ENCODE data around the gene GRK5. TPM values are rescaled to one million over a fixed set of nuclear protein-coding genes. Genes with fewer than 3 reads are reported as not detected.

Gene GRK5
- total and polyA plus RNA-seq, 4 donors, result 73.8 to 112 (median 101) TPM

DNA sequence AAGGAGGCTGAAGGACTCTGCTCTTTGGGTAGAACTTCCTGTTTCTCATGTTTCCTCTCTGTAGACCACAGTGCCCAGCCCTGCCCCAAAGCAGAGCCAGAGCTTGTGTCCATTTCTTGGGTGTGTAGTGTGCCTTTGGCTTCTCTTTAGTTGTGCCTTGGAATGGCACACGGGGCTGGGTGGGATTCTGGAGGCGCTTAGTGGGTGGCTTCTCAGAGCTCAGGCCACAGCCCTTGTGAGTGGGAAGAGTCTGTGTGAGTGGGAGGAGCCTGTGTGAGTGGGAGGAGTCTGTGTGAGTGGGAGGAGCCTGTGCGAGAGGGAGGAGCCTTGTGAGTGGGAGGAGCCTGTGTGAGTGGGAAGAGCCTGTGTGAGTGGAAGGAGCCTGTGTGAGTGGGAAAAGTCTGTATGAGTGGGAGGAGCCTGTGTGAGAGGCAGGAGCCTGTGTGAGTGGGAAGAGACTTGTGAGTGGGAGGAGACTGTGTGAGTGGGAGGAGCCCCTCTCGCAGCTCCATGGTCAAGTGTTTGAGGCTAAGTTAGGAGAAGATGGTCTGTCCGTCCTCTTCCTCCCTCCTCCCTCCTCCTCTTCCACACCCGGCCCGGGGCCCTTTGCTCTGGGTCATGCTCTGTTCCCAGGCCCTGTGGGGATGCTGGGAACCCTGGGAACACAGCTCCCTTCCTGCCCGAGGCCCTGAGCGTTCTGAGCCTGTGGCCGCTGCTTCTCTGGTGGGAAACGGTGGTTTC lies 153.0 kb downstream of the GRK5 start:
- no peak overlapping the region for H3K27ac ChIP-seq (ENCODE audit: low read depth in 1 of 2, low read length in 2 of 2)

DNA sequence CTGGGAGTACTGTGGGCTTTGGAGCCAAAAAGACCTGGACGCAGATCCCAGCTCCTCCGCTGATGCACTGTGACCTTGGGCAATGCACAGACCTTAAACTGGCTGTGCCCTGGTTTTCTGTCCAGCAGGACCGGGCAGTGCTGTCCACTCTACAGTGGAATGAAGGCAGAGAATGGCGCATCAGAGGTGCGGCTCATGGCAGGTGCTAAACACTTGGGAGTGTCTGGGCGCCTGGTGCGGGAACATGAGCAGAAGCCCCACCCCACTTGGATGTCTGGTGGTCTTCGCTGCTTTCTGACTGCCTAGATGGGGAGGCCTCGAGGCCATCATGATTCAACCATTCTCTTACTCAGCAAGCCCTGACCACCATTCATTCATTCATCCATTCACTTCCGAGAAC lies 153.7 kb downstream of the GRK5 start:
- peaks cover 0 to 3% of the 10 kb centered on the region in 2 donors for H3K4me1 ChIP-seq (ENCODE audit: control insufficient read depth in 1 of 2, insufficient read depth in 2 of 2, low read length in 2 of 2)
- H3K27ac ChIP-seq (ENCODE audit: low read depth in 1 of 2, low read length in 2 of 2), result no peak overlapping the region
- intact Hi-C loops (cut with DNase I), result no loop called here
- H3K4me3 ChIP-seq (ENCODE audit: low read length in 2 of 2), result no peak overlapping the region
- DNase-seq, result peak in 1 of 2 donors; percentile 59
- H3K27me3 ChIP-seq (ENCODE audit: control insufficient read depth in 1 of 2, insufficient read depth in 2 of 2, low read length in 1 of 2), result no peaks in the 10 kb centered on the region
- no peaks in the 10 kb centered on the region for H3K9me3 ChIP-seq (ENCODE audit: control insufficient read depth, low read length)
- 96 to 98% methylated on average over 10 of the region's 10 CpGs for WGBS, 2 donors
- no peaks in the 10 kb centered on the region for H3K36me3 ChIP-seq (ENCODE audit: control insufficient read depth in 1 of 2, insufficient read depth in 2 of 2, low read length in 1 of 2)
- no peak for ATAC-seq (ENCODE audit: low FRiP score)

More for the DNA sequence above, 153.0 kb downstream of the GRK5 start:
- Histone ChIP-seq H3K27me3 (ENCODE audit: control insufficient read depth in 1 of 2, insufficient read depth in 2 of 2, low read length in 1 of 2) (no peaks in the 10 kb centered on the region), H3K9me3 (ENCODE audit: control insufficient read depth, low read length) (no peaks in the 10 kb centered on the region), H3K4me3 (ENCODE audit: low read length in 2 of 2) (no peak overlapping the region), H3K36me3 (ENCODE audit: control insufficient read depth in 1 of 2, insufficient read depth in 2 of 2, low read length in 1 of 2) (no peaks in the 10 kb centered on the region), H3K4me1 (ENCODE audit: control insufficient read depth in 1 of 2, insufficient read depth in 2 of 2, low read length in 2 of 2) (peaks cover 0 to 3% of the 10 kb centered on the region in 2 donors)
- WGBS, 2 donors, result 84% methylated on average over 8 to 11 of the region's 11 CpGs
- ATAC-seq (ENCODE audit: low FRiP score) (no peak), DNase-seq (peak in 1 of 2 donors; percentile 70)
- intact Hi-C loops (cut with DNase I), result no loop called here

DNA sequence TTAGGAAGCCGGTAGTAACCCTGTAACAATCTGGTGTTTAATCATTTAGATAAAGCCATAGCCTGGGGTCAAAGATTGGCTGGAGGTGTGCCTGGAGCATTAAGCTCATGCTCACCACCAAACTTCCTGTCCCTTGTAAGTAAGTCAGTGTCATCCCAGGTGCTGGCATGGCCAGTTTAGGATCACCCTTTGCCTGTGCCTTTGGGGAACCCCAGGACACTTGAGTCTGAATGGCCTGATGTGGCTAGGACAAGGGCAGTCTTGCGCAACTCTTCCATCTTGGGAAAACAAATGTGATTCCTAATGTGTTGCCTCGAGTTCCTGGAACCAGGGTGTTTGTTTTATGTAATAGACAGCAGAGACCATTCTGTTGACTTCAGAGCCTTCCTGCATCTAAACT lies 154.8 kb downstream of the GRK5 start:
- H3K36me3 ChIP-seq (ENCODE audit: control insufficient read depth in 1 of 2, insufficient read depth in 2 of 2, low read length in 1 of 2), result no peaks in the 10 kb centered on the region
- H3K4me3 ChIP-seq (ENCODE audit: low read length in 2 of 2), result no peak overlapping the region
- intact Hi-C loops (cut with DNase I), result no loop called here
- WGBS, 2 donors, result 56 to 57% methylated on average over 3 of the region's 3 CpGs
- H3K27me3 ChIP-seq (ENCODE audit: control insufficient read depth in 1 of 2, insufficient read depth in 2 of 2, low read length in 1 of 2), result no peaks in the 10 kb centered on the region
- DNase-seq (no peak), ATAC-seq (ENCODE audit: low FRiP score) (peak; percentile 55)
- H3K4me1 ChIP-seq (ENCODE audit: control insufficient read depth in 1 of 2, insufficient read depth in 2 of 2, low read length in 2 of 2), result peaks cover 0 to 3% of the 10 kb centered on the region in 2 donors
- no peak overlapping the region for H3K27ac ChIP-seq (ENCODE audit: low read depth in 1 of 2, low read length in 2 of 2)
- H3K9me3 ChIP-seq (ENCODE audit: control insufficient read depth, low read length), result no peaks in the 10 kb centered on the region

DNA sequence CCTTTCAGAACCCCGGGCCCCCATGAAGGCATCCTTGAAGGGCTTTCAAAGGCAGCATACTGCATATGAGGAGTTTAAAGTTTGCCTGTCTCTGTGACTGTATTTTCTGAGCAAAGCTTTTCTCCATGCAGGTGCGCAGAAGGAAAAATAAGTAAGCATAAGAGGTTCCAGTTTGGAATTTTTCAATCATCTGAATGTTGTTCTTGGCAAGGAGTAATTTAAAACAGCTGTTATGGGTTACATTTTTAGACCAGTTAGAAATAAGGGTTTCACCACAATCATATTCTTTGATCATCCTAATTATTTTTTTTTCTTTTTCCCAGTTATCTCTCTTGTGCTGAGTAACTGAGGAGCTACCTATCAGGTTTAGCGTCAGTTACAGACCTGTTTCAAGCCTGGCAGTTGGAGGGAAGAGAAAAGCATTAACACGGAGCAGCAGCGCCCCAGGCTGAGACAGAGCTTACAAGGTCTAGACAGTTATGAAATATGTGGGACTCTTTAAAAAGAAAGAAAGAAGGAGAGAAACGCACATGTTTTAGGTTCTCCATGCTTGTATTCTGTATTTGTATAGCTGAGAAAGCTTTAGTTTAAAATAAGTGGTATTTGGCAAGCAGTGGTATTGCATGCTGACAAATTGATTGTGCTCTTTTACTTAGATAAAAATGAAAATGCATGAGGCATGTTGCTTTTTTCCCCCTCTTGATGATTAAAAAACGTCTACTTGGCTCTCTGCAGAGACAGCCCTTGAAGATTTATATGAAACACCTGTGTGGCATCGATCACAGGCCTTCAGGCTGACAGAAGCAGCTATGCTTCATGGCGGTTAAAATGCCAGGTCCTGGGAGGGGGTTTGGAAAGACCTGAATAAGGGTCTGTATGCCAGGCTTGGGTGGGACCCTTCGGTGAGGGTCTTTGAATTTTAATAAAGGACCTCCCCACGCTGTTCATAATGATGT lies 157.6 kb downstream of the GRK5 start:
- H3K36me3 ChIP-seq (ENCODE audit: control insufficient read depth in 1 of 2, insufficient read depth in 2 of 2, low read length in 1 of 2), result no peaks in the 10 kb centered on the region
- DNase-seq, result peak in 1 of 2 donors; percentile 55
- H3K9me3 ChIP-seq (ENCODE audit: control insufficient read depth, low read length), result no peaks in the 10 kb centered on the region
- peak overlapping the region in 1 of 2 donors; percentile 12 for H3K27ac ChIP-seq (ENCODE audit: low read depth in 1 of 2, low read length in 2 of 2)
- no peaks in the 10 kb centered on the region for H3K27me3 ChIP-seq (ENCODE audit: control insufficient read depth in 1 of 2, insufficient read depth in 2 of 2, low read length in 1 of 2)
- 33 to 37% methylated on average over 11 of the region's 11 CpGs for WGBS, 2 donors
- no peak overlapping the region for H3K4me3 ChIP-seq (ENCODE audit: low read length in 2 of 2)
- no peak for ATAC-seq (ENCODE audit: low FRiP score)
- intact Hi-C loops (cut with DNase I), result no loop called here
- H3K4me1 ChIP-seq (ENCODE audit: control insufficient read depth in 1 of 2, insufficient read depth in 2 of 2, low read length in 2 of 2), result peaks cover 0 to 4% of the 10 kb centered on the region in 2 donors

DNA sequence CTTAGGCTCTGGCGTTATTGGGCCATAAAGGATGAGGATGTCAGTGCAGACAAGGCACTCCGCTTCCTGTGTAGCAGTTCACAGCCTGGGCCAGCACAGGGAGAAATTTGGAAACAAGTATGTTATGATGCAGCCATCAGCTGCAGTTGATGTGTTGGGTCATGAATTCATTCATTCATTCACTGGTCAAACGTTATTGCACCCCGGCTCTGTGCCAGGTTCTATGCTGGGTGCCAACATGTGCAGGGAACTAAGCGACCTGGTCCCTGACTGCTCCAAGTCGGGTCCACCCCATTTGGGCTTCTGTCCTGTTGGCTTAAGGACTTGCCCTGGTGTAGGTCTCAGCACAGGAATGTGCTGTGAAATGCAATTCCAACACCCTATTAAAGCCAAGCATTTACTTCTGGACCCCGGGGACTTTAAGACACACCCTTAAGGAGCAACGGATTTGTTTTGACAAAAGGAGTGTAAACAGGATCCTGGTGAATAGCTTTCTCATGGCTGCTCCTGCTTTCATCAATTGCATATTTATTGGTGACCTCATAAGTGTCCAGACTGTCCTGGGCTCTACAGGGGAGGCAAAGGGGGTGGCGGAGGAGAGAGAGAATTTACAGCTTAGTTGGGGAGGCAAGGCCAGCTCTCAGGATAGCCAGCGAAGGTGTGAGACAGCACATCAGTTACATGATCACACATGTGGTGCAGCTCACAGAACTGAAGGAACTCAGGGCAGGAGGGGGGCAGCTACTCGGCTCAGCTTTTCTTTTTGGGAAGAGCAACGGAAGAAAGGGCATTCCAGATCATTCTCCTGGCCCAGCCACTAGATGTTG lies 158.6 kb downstream of the GRK5 start:
- Histone ChIP-seq H3K4me1 (ENCODE audit: control insufficient read depth in 1 of 2, insufficient read depth in 2 of 2, low read length in 2 of 2) (peaks cover 0 to 4% of the 10 kb centered on the region in 2 donors), H3K4me3 (ENCODE audit: low read length in 2 of 2) (no peak overlapping the region), H3K27me3 (ENCODE audit: control insufficient read depth in 1 of 2, insufficient read depth in 2 of 2, low read length in 1 of 2) (no peaks in the 10 kb centered on the region), H3K36me3 (ENCODE audit: control insufficient read depth in 1 of 2, insufficient read depth in 2 of 2, low read length in 1 of 2) (no peaks in the 10 kb centered on the region), H3K27ac (ENCODE audit: low read depth in 1 of 2, low read length in 2 of 2) (no peak overlapping the region), H3K9me3 (ENCODE audit: control insufficient read depth, low read length) (no peaks in the 10 kb centered on the region)
- intact Hi-C loops (cut with DNase I), result loop anchor here in 1 of 2 donors (2.0 kb wide), 1 partner anchor 51 kb away; no protein-coding TSS in a partner anchor
- DNase-seq (peak in 1 of 2 donors; percentile 68), ATAC-seq (ENCODE audit: low FRiP score) (no peak)
- 35 to 42% methylated on average over 12 of the region's 12 CpGs for WGBS, 2 donors

DNA sequence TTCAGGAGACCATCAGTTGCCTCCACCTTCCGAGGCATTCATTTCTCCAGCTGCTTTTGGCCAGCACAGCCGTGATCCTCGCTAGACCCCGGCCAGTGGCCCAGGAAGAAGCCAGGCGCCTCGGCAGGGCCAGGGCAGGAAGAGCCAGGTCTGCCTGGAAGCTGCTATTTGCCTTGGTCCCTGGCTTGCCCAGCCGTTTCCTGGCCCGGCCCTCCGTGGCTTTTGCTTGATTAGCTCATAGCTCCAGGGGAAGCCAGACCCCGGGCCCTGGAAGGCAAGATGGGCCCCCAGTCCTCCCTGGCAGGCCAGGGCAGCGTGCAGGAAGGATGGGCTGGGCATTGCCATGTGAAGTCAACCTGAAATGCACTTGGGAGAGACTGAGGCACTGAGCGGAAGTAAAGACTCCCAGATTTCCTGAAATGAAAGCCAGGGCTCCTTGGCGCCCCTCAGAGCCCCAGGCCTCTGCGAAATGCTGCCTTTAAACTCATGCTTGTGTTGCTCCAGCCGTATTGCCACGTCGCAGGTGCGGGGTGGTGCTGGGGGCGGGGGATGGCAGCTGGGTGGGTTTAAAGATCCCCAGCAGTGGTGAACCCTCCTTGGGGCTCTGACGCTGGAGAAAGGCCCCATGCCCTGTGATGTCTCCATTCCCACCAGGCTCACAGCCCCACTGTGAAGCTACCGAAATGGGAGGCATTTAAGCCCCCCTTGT lies 160.6 kb downstream of the GRK5 start:
- 56 to 64% methylated on average over 21 of the region's 21 CpGs for WGBS, 2 donors
- ATAC-seq (ENCODE audit: low FRiP score), result no peak
- intact Hi-C loops (cut with DNase I), result loop anchor here in 1 of 2 donors (2.0 kb wide), 1 partner anchor 49 kb away; no protein-coding TSS in a partner anchor

DNA sequence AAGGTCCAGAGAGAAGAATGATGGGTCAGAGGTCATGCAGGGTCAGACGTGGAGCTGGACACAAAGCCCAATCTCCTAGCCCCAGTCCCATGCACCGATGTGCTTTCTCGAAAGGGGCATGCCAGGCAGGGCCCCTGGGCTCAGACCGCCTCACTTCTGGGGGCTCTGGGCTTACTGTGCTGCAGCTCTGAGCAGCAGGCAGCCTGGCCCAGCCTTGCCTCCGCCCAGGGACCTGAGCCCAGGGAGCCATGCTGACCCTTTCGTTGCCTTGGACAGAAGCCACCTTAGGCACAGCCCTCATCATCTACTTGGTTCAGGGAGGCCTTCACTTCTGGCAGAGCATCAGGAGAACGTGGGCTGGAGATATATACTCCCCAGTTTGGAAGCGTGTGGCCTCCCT lies 161.2 kb downstream of the GRK5 start:
- Histone ChIP-seq H3K27ac (ENCODE audit: low read depth in 1 of 2, low read length in 2 of 2) (no peak overlapping the region), H3K27me3 (ENCODE audit: control insufficient read depth in 1 of 2, insufficient read depth in 2 of 2, low read length in 1 of 2) (no peaks in the 10 kb centered on the region), H3K4me1 (ENCODE audit: control insufficient read depth in 1 of 2, insufficient read depth in 2 of 2, low read length in 2 of 2) (peaks cover 0 to 4% of the 10 kb centered on the region in 2 donors), H3K36me3 (ENCODE audit: control insufficient read depth in 1 of 2, insufficient read depth in 2 of 2, low read length in 1 of 2) (no peaks in the 10 kb centered on the region), H3K9me3 (ENCODE audit: control insufficient read depth, low read length) (no peaks in the 10 kb centered on the region), H3K4me3 (ENCODE audit: low read length in 2 of 2) (no peak overlapping the region)
- 50 to 60% methylated on average over 8 of the region's 8 CpGs for WGBS, 2 donors
- intact Hi-C loops (cut with DNase I), result no loop called here
- no peak for ATAC-seq (ENCODE audit: low FRiP score)
- DNase-seq, result peak in 1 of 2 donors; percentile 64

More for the DNA sequence above, 160.6 kb downstream of the GRK5 start:
- DNase-seq, result peak in 1 of 2 donors; percentile 76
- Histone ChIP-seq H3K9me3 (ENCODE audit: control insufficient read depth, low read length) (no peaks in the 10 kb centered on the region), H3K4me1 (ENCODE audit: control insufficient read depth in 1 of 2, insufficient read depth in 2 of 2, low read length in 2 of 2) (peaks cover 0 to 4% of the 10 kb centered on the region in 2 donors), H3K27ac (ENCODE audit: low read depth in 1 of 2, low read length in 2 of 2) (no peak overlapping the region), H3K36me3 (ENCODE audit: control insufficient read depth in 1 of 2, insufficient read depth in 2 of 2, low read length in 1 of 2) (no peaks in the 10 kb centered on the region), H3K4me3 (ENCODE audit: low read length in 2 of 2) (no peak overlapping the region), H3K27me3 (ENCODE audit: control insufficient read depth in 1 of 2, insufficient read depth in 2 of 2, low read length in 1 of 2) (no peaks in the 10 kb centered on the region)

All from aorta (tissue), 5 donors.